Fibroblast of skin of back (primary cell): ENCODE data around the gene GATAD2A.

Source experiments
- DNase-seq: peaks from one replicate; pipeline ENCODE4 v3.0.0-alpha.2; 2013

Gene GATAD2A

GRCh38 chr19:19533841-19534240 is 128.4 kb downstream of the GATAD2A start:
- DNase-seq, result no peak

GRCh38 chr19:19534556-19535265 is 129.2 kb downstream of the GATAD2A start:
- no peak for DNase-seq

- no peak for DNase-seq
These were observed 130.1 kb downstream of the GATAD2A start for GRCh38 chr19:19535311-19536191.

GRCh38 chr19:19537075-19538048 is 131.9 kb downstream of the GATAD2A start:
- no peak for DNase-seq

- DNase-seq, result no peak
These were observed 132.7 kb downstream of the GATAD2A start, which contains the start of gene CILP2 for GRCh38 chr19:19538061-19538784. Gene CILP2 (plus strand): TSS chr19:19538265. CDS start chr19:19538350, 85 bp downstream.

- no peak for DNase-seq
These were observed 133.3 kb downstream of the GATAD2A start for GRCh38 chr19:19538785-19539166.

GRCh38 chr19:19539698-19540063 is 134.2 kb downstream of the GATAD2A start:
- no peak for DNase-seq

GRCh38 chr19:19540064-19540714 is 134.7 kb downstream of the GATAD2A start:
- DNase-seq, result peak; percentile 65

- DNase-seq, result peak; percentile 36
These were observed 135.4 kb downstream of the GATAD2A start for GRCh38 chr19:19540715-19541515.

- no peak for DNase-seq
These were observed 136.1 kb downstream of the GATAD2A start for GRCh38 chr19:19541616-19542015.

- no peak for DNase-seq
These were observed 137.0 kb downstream of the GATAD2A start for GRCh38 chr19:19542507-19542906.

GRCh38 chr19:19543101-19543500 is 137.6 kb downstream of the GATAD2A start:
- no peak for DNase-seq

- no peak for DNase-seq
These were observed 138.2 kb downstream of the GATAD2A start for GRCh38 chr19:19543640-19544039.

GRCh38 chr19:19544257-19544953 is 138.9 kb downstream of the GATAD2A start:
- no peak for DNase-seq

- no peak for DNase-seq
These were observed 139.6 kb downstream of the GATAD2A start for GRCh38 chr19:19544954-19545591.

GRCh38 chr19:19545707-19546106 is 140.2 kb downstream of the GATAD2A start:
- no peak for DNase-seq

- DNase-seq, result no peak
These were observed 141.3 kb downstream of the GATAD2A start for GRCh38 chr19:19546751-19547162.

GRCh38 chr19:19547674-19548336 is 142.3 kb downstream of the GATAD2A start:
- no peak for DNase-seq
